Activated CD8-positive, alpha-beta memory T cell treated with anti-CD3 and anti-CD28 coated beads, Interleukin-2, amount 50 U/mL, for 1 hour (primary cell): ENCODE data around the gene SH3PXD2B.
"Not testable (repeated sequence)": the region's sequence is repeated elsewhere in the genome, so short reads cannot be mapped to it uniquely, and the experiment has no call there.

Experiments
- DNase-seq: peaks from one replicate; pipeline ENCODE4 v3.0.0-alpha.2; 2020; ENCODE audit errors: extremely low read depth

SH3PXD2B gene

DNA sequence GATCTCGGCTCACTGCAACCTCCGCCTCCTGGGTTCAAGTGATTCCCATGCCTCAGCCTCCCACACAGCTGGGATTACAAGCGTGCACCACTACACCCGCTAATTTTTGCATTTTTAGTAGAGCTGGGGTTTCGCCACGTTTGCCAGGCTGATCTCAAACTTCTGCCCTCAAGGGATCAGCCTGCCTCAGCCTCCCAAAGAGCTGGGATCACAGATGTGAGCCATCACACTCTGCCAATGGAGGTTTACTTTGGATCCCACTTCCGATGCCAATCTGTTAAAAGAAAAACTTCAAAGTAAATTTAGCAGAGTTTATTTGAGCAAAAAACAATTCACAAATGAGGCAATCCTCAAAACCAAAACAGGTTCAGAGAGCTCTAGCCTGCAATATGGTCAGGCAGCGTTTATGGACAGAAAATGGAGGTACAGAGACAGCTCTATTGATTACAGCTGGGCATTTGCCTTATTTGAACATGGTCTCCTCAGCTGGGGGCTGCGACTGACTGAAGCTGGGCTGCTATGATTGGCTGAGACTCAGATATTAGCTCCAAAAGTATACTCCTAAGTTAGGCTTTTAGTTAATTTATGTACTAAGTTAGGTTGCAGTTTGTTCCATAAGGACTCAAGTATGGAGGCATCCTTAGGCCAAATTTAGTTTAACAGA, 152.1 kb downstream of the SH3PXD2B start:
- no peak for DNase-seq

DNA sequence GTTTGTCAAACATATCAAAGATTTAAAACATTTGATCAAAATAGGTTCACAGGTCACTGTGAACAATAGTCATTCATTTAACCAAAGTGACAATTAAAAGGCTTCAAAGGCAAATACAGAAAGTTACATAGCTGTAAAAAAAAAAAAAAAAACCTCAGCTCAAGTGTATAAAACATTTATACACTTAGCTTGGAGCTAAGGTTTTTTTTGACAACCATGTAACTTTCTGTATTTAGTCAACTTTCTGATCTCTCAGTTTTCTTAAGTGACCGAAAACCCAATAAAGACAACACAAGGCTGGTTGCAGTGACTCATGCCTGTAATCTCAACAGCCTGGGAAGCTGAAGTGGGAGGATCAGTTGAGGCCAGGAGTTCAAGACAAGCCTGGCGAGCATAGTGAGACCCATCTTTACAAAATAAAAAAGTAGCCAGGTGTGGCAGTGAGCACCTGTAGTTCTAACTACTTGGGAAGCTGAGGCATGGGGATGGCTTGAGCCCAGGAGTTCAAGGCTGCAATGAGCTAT, 154.3 kb downstream of the SH3PXD2B start:
- DNase-seq: no peak

DNA sequence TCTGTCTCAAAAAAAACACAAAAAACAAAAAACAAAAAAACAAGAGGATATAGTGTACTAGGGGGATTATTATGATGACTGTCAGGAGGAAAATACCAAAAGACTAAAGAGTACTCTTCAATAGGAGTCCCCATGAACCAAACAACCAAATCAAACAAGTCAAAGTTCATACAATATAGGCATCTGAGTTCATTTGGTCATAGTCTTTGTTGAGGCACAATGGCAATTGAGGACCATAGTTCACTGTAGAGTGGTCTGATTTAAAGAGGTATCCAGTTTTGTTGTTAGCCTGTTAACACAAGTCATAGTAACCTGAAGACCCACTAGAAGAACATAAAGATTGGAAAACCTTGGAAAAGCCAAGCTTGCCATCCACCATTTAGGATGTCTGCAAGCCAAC, 159.5 kb downstream of the SH3PXD2B start:
- DNase-seq: no peak

DNA sequence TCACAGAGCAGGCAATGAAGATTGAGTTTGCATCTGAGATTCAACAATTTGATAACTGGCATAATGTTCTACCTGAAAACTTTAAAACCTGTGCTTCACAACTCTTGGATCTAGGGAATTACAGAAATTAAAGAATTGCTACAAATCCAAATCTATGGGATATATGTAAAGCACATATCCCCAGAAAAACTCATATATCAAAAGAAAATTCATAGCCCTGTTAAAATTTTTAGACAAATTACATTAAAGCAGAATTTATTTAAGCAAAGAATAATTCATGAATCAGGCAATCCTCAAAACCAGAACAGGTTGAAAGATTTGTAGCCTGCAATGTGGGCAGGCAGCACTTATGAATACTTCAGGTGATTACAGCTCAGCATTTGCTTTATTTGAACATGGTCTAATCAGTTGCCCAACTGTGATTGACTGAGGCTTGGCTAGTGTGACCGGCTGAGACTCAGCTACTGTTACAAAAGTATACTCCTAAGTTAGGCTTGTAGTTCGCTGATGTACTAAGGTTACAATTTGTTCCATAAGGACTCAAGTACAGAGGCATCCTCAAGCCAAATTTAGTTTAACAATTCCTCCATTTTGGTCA, 160.5 kb downstream of the SH3PXD2B start:
- DNase-seq: no peak

DNA sequence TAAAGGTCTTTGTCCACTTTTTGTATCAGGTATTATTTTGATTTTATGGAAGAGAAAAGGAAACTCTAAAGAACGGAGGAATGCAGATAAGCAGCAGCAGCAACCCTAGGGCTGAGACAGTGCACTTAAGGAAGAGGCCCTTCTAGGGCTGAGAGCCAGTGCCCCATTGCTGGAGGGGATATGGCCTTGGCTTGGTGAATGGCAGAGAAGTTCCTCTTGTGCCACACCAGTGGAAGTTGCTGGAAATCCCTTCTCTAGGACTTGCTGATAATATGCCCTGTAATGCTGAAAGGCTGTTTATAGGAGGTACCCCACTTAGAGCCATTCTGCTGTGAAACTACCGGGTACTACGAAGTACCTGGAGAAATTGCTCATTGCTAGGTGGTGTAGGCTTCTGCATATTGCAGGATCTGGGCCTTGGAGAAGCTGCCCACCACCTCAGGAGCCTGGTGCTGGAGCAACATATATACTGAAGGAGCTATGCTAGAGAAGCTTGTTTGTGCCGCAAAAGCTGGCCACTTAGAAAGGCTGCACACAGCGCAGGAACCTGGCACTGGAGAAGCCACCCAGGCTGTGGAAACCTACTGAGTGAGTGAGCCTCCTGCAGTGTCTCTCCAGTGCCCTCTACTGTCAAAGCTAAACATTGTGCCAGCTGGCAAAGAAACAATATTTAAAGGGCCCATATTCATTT, 161.1 kb downstream of the SH3PXD2B start:
- no peak for DNase-seq

DNA sequence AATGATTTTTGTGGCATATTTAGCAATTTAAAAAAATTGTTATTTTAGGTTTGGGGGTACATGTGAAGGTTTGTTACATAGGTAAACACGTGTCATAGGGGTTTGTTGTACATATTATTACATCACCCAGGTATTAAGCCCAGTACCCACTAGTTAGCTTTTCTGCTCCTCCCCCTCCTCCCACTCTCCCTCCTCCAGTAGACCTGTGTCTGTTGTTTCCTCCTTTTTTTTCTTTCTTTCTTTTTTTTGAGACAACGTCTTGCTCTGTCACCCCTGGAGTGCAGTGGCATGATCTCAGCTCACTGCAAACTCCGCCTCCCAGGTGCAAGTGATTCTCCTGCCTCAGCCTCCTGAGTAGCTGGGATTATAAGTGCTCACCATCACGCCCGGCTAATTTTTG, 162.5 kb downstream of the SH3PXD2B start:
- DNase-seq: not testable (repeated sequence)

DNA sequence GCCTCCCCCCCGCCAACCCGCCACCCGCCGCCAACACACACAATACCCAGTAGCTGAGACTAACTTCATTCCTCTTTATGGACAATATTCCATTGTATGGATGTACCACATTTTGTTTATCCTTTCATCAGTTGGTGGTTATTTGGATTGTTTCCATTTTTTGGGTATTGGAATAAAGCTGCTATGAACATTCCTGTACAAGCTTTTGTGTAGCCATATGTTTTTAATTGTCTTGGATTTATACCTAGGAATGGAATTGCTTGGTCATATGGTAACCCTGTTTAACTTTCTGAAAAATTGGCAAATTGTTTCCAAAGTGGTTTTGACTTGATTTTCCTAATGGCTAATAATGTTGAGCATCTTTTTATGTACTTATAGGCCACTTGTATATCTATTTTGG, 165.9 kb downstream of the SH3PXD2B start:
- DNase-seq: no peak

DNA sequence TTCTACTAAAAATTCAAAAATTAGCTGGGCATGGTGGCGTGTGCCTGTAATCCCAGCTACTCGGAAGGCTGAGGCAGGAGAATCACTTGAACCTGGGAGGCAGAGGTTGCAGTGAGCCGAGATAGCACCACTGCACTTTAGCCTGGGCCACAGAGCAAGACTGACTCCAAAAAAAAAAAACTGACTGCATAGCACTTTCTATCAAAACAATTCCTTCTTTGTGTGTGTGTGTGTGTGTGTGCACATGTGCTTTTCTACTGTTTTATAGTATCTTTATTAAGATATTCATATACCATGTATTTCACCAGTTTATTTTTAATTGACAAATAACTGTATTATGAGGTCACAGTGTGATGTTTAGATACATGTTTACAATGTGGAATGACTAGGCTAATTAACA, 167.2 kb downstream of the SH3PXD2B start:
- not testable (repeated sequence) for DNase-seq

DNA sequence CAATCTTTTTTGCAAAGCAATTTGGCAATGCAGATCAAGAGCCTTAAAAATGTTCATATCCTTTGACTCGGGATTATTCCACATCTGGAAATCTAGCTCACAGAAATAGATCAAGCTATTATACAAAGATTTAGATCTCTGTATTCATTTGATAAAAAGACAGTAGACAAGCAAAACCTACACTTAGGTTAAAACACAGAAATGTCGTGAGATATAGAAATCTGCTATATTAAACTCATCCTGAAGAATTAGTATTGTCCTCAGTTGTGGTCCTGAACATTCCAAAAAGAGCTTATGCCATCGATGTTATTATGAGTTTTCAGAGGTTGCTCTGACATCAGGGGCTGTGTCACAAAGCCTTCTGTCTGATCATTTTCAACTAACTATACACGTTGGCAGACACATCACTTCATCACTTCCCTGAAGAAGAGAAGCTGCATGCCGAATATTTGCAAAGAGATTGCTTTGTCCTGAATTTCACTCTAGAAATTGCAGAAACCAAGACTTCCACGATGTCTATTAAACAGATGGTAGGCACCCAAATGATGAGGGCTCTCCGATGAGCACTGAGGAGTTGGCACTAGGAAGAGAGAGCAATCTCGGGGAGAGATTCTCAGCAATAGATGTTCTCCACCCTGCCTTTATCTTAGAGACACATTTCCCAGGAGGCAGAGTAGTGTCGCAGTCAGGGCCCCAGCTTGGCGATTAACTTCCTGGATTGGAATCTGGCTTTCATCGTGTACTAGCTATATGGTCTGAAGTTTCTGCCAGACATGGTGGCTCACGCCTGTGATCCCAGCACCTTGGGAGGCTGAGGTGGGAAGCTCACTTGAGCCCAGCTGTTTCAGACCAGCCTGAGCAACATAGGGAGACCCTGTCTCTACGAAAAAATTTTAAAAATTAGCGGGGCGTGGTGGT, 168.8 kb downstream of the SH3PXD2B start:
- no peak for DNase-seq

DNA sequence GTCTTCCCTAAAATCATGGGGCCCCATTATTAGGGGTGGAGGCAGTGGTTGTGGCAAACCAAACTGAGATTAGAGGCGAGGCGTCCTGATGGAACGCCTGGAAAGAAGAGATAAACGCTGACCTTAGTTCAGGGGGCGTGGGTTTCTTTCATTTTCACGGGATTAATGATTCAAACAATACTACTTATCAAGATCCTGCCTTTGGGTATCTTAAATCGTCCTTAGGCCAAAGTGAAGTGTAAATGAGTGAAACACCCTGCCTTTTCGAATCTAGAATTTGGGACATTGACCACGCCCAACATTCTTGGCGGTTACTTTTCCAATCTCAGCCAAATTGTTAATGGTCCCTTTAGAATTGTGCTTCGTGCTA, 169.7 kb downstream of the SH3PXD2B start:
- DNase-seq: no peak

DNA sequence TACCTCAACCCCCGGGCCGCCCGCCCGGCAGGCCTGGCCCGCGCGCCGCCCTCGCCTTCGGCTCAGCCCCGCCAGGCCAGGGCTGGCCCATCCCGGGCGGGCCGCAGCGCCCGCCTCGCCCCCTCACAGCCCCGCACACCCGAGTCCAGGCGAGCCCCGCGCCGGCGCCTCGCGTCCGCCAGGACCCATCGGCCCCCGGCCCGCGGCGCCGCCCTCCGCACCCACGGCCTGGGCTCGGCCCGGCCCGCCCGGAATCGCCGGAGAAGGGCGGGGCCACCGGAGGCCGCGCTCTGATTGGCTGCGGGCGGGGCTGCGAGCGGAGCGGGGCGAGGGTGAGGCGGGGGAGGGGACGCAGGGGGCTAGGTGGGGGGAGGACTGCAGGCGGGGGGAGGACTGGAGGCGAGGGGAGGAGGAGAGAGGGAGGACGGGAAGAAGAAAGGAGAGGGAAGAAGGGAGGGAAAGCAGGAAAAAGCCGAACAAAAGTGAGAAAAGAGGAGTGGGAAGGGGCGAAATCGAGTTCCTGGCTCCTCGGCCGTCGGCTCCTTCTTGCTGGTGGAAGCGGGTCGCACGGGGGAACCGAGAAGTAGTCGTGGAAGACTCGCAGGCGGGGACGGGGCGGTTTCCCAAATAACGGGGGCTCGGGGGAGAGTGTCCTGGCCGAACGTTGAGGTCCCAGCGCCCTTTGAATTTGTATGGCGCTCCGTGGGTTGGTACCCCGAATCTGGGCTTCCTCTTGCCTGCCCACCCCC, 170.3 kb downstream of the SH3PXD2B start:
- DNase-seq: no peak

DNA sequence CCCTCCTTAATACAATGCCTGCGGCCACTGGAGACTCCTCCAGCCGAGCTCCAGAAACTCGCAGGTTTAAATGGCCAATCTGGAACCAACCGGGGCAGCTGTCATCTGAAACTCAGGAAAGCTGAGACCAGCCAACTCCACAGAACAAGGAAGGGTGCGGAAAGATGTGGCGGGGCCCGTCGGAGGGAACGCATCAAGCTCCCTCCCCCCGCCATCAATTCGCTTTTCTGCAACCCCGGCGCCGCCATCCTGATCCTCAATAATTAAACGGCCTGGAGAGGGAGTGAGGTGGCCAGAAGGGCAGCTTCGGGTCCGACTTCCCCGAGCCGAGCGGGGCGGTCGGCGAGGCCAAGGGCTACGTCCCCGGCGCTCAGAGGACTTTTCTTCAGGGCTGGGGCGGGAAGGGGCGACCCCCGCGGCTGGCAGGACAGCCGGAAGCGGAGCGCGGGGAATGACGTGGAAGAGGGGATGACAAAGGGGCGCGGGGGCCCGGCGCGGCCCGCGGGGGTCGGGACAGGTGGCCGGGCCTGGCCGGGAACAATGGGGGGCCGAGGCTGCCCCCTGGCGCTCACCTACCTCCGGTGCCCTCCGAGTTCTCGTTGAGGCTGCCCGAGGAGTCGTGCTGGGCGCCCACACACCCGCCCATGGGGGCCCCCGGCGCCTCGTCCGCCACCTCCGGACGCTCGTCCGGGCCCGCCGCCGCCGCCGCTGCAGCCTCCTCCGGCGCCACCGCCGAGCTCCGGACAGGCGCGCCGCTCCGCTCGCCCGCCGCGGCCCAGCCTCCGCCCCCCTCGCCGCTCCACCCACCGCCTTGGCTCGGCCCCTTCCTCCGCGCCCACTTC, 171.1 kb downstream of the SH3PXD2B start, which contains the start of gene UBTD2:
Gene UBTD2 (minus strand): TSS at position 745 of the 842 bp plus-strand sequence. CDS start 99 bp downstream, at position 646.
- peak; percentile 29 for DNase-seq

DNA sequence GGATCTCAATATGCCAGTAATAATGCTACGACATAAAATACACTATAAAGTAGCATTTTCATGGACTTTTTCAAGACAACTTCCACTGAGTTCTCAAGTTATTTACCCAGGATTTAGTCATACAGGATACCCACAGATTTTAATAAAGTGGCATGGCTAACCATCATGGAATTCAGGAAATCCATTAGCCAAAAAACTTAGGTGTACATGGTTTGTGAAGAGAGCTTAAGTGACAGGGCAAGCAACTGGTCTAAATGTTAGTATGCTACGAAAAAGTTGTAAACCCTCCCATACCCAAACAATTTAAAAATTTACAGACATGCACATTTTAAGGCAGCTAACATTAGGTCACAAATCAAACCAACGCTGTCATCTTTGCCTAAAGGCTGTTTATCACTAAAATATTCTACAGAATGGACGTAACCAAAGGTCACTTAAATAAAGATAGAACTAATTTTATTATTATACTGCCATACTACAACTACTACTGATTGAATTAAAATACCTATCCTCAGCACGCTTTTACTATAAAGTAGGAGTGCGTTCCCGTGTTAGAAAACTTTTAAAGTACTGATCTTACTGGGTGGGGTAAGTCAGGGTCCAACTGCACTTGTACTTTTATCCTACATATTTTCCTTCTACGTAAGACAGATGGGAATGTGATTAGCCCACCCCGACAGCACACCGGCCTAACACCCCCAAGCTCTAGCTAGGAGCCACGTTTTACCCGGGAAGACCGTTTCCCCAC, 171.9 kb downstream of the SH3PXD2B start:
- DNase-seq: no peak

DNA sequence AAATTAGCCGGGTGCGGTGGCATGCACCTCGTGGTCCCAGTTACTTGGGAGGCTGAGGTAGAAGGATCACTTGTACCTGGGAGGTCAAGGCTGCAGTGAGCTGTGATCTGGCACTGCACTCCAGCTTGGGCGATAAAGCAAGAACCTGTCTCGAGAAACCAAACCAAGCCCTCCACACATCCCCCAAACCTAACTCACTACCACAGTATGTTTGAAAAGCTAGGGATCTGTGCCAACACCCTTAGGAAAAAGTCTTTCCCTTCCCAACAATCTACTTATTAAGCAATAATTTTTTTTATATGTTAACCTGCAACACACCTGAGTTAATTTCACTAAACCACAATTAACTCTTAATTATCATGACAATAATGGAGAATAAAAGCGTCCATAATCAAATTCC, 173.0 kb downstream of the SH3PXD2B start:
- DNase-seq: no peak

DNA sequence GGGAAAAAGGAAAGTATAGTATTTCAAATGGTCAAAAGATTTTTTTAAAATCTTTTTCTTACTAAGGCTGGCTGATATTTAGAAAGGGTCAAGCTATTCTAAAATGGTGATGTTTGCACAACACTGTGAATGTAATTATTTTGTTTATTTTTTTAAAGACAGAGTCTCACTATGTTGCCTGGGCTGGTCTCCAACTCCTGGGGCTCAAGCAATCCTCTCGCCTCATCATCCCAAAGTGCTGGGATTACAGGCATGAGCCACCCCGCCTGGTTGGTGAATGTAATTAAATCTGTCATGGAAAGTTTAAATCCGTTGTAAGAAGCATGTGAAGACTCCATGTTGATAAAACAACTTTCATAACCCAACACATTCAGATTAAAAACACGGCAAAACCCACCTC, 173.4 kb downstream of the SH3PXD2B start:
- DNase-seq: no peak

DNA sequence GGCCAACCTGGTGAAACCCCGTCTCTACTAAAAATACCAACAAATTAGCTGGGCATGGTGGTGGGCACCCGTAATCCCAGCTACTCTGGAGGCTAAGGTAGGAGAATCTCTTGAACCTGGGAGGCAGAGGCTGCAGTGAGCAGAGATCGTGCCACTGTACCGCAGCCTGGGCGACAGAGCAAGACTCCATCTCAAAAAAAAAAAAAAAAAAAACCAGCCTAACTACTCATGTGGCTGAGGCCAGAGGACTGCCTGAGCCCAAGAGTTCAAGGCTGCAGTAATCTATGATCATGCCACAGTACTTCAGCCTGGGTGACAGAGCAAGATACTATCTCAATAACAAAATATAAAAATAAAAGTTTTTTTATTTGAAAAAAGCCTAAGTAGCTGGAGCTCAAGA, 174.0 kb downstream of the SH3PXD2B start:
- DNase-seq: no peak

DNA sequence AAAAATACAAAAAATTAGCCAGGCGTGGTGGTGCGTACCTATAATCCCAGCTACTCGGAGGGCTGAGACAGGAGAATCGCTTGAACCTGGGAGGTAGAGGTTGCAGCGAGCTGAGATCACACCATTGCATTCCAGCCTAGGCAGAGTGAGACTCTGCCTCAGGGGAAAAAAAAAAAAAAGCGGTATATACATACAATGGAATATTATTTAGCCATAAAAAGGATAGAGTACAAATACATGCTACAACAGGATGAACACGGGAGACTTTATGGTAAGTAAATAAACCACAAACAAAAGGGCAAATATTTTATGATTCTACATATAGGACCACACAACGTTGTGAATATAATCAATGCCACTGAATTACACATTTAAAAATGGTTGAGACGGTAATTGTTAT, 176.0 kb downstream of the SH3PXD2B start:
- no peak for DNase-seq

DNA sequence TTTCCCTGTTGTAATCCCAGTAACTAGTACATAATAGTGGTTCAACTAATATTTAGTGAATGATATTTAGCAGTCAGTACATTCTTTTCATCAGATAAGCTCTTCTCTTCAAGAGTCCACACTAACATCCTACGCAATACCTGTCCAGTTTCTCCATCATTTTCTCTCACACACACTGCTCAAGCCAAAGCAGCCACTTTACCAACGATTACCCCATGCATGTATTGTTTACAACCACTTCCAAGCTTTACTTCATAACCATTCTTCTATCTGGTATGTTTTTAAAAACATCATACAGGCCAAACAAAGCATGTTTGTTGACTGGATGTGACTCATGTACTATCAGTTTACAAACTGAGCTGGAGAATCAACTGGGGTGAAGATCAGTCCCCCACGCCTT, 178.1 kb downstream of the SH3PXD2B start:
- no peak for DNase-seq
